ENCODE results near the gene LPAR5. TPM values are rescaled to one million over a fixed set of nuclear protein-coding genes. Genes with fewer than 3 reads are reported as not detected.

LPAR5 gene
- total RNA-seq, 1 experiment from 2014 or later, result 0.15 TPM

GRCh38 chr12:6570264-6570887, 65.4 kb downstream of the LPAR5 start:
- H3K9me3 ChIP-seq (ENCODE audit: low read depth, low read length, poor library complexity, severe bottlenecking), result no peaks in the 10 kb centered on the region
- no peaks in the 10 kb centered on the region for H3K27me3 ChIP-seq (replicated peaks; ENCODE audit: insufficient read depth, low read depth, low read length, poor library complexity)
- TSS peak; percentile 34 for BruUV-seq (replicated peaks)
- H3K36me3 ChIP-seq (ENCODE audit: insufficient read depth, low read length, poor library complexity, severe bottlenecking), result peaks cover 74% of the 10 kb centered on the region
- no peak for TF ChIP-seq EZH2 (IDR thresholded peaks at IDR 0.05; ENCODE audit: borderline replicate concordance, low read depth, low read length, poor library complexity, severe bottlenecking)
- TF ChIP-seq CTCF (conservative IDR thresholded peaks at IDR 0.05; ENCODE audit: low read depth, low read length), result peak; percentile 83
- intact Hi-C loops (cut with micrococcal nuclease; ENCODE audit: unreplicated experiment), result no loop called here
- peaks cover 10% of the 10 kb centered on the region for H3K4me1 ChIP-seq (ENCODE audit: insufficient read depth, low read length, poor library complexity, severe bottlenecking)
- peak; percentile 71 for DNase-seq (ENCODE audit: low spot score)
- POLR2A ChIA-PET (ENCODE audit: low non-redundant PET), result no interaction called here
- no peak overlapping the region for H3K27ac ChIP-seq (ENCODE audit: low read depth, low read length, poor library complexity, severe bottlenecking)
- H3K4me3 ChIP-seq (ENCODE audit: low read depth, low read length, poor library complexity, severe bottlenecking), result no peak overlapping the region
- CTCF ChIA-PET, result interaction anchor here (0.6 to 1.0 kb wide), 5 partner anchors 10 to 365 kb away, joined by 3 to 8 read pairs (median 3); no protein-coding TSS in a partner anchor

- ChIA-PET CTCF (interaction anchor here (0.6 to 0.9 kb wide), 4 partner anchors 10 to 365 kb away, joined by 3 to 8 read pairs (median 3); no protein-coding TSS in a partner anchor), POLR2A (ENCODE audit: low non-redundant PET) (no interaction called here)
- intact Hi-C loops (cut with micrococcal nuclease; ENCODE audit: unreplicated experiment), result no loop called here
- H3K9me3 ChIP-seq (ENCODE audit: low read depth, low read length, poor library complexity, severe bottlenecking), result no peaks in the 10 kb centered on the region
- peaks cover 74% of the 10 kb centered on the region for H3K36me3 ChIP-seq (ENCODE audit: insufficient read depth, low read length, poor library complexity, severe bottlenecking)
- no peak overlapping the region for H3K4me3 ChIP-seq (ENCODE audit: low read depth, low read length, poor library complexity, severe bottlenecking)
- peaks cover 10% of the 10 kb centered on the region for H3K4me1 ChIP-seq (ENCODE audit: insufficient read depth, low read length, poor library complexity, severe bottlenecking)
- H3K27me3 ChIP-seq (replicated peaks; ENCODE audit: insufficient read depth, low read depth, low read length, poor library complexity), result no peaks in the 10 kb centered on the region
- TF ChIP-seq CTCF (conservative IDR thresholded peaks at IDR 0.05; ENCODE audit: low read depth, low read length) (no peak), EZH2 (IDR thresholded peaks at IDR 0.05; ENCODE audit: borderline replicate concordance, low read depth, low read length, poor library complexity, severe bottlenecking) (no peak)
- no TSS peak for BruUV-seq (replicated peaks)
- H3K27ac ChIP-seq (ENCODE audit: low read depth, low read length, poor library complexity, severe bottlenecking), result no peak overlapping the region
- no peak for DNase-seq (ENCODE audit: low spot score)
Measured at GRCh38 chr12:6569786-6570185, 66.0 kb downstream of the LPAR5 start.

GRCh38 chr12:6569312-6569711, 66.4 kb downstream of the LPAR5 start:
- Histone ChIP-seq H3K27ac (ENCODE audit: low read depth, low read length, poor library complexity, severe bottlenecking) (no peak overlapping the region), H3K4me1 (ENCODE audit: insufficient read depth, low read length, poor library complexity, severe bottlenecking) (peaks cover 10% of the 10 kb centered on the region), H3K27me3 (replicated peaks; ENCODE audit: insufficient read depth, low read depth, low read length, poor library complexity) (no peaks in the 10 kb centered on the region), H3K9me3 (ENCODE audit: low read depth, low read length, poor library complexity, severe bottlenecking) (no peaks in the 10 kb centered on the region), H3K36me3 (ENCODE audit: insufficient read depth, low read length, poor library complexity, severe bottlenecking) (peaks cover 74% of the 10 kb centered on the region), H3K4me3 (ENCODE audit: low read depth, low read length, poor library complexity, severe bottlenecking) (peak overlapping the region; percentile 75)
- intact Hi-C loops (cut with micrococcal nuclease; ENCODE audit: unreplicated experiment), result no loop called here
- ChIA-PET POLR2A (ENCODE audit: low non-redundant PET) (no interaction called here), CTCF (no interaction called here)
- no TSS peak for BruUV-seq (replicated peaks)
- no peak for DNase-seq (ENCODE audit: low spot score)
- TF ChIP-seq EZH2 (IDR thresholded peaks at IDR 0.05; ENCODE audit: borderline replicate concordance, low read depth, low read length, poor library complexity, severe bottlenecking), result no peak
- TF ChIP-seq CTCF (conservative IDR thresholded peaks at IDR 0.05; ENCODE audit: low read depth, low read length), result no peak

Other genes starting within 250 kb of the LPAR5 start
- not detected in 2 replicates for gene CD27, start 191.0 kb downstream of the LPAR5 start, total RNA-seq (2021)
- 6.9 and 7.4 TPM in 2 replicates for gene TAPBPL, start 183.9 kb downstream of the LPAR5 start, total RNA-seq (2021)
- 10.0 and 10.9 TPM in 2 replicates for gene VAMP1, start 165.3 kb downstream of the LPAR5 start, total RNA-seq (2021)
- gene MRPL51, start 142.7 kb downstream of the LPAR5 start, total RNA-seq (2021), result 378 and 401 TPM in 2 replicates
- 125 and 128 TPM in 2 replicates for gene NCAPD2, start 141.9 kb downstream of the LPAR5 start, total RNA-seq (2021)
- gene GAPDH, start 101.4 kb downstream of the LPAR5 start, total RNA-seq (2021), result 5,579 and 5,657 TPM in 2 replicates
- 16.0 and 16.9 TPM in 2 replicates for gene IFFO1, start 79.9 kb downstream of the LPAR5 start, total RNA-seq (2021)
- gene NOP2, start 67.7 kb downstream of the LPAR5 start, total RNA-seq (2021), result 131 and 177 TPM in 2 replicates
- gene CHD4, start 28.6 kb downstream of the LPAR5 start, total RNA-seq (2021), result 281 and 296 TPM in 2 replicates
- gene ACRBP, start 11.5 kb upstream of the LPAR5 start, total RNA-seq (2021), result 3.0 and 3.6 TPM in 2 replicates
- 21.4 and 25.5 TPM in 2 replicates for gene ING4, start 27.2 kb upstream of the LPAR5 start, total RNA-seq (2021)
- gene ZNF384, start 53.4 kb upstream of the LPAR5 start, total RNA-seq (2021), result 88.8 and 92.5 TPM in 2 replicates
- 0.80 and 1.7 TPM in 2 replicates for gene PIANP, start 64.9 kb upstream of the LPAR5 start, total RNA-seq (2021)
- 67.2 and 67.7 TPM in 2 replicates for gene COPS7A, start 88.1 kb upstream of the LPAR5 start, total RNA-seq (2021)
- gene MLF2, start 117.2 kb upstream of the LPAR5 start, total RNA-seq (2021), result 242 and 254 TPM in 2 replicates
- gene PTMS, start 130.4 kb upstream of the LPAR5 start, total RNA-seq (2021), result 600 and 620 TPM in 2 replicates
- gene LAG3, start 136.6 kb upstream of the LPAR5 start, total RNA-seq (2021), result 4.1 and 5.5 TPM in 2 replicates
- gene CD4, start 153.6 kb upstream of the LPAR5 start, total RNA-seq (2021), result not detected in 2 replicates
- 18.3 and 23.2 TPM in 2 replicates for gene GPR162, start 185.9 kb upstream of the LPAR5 start, total RNA-seq (2021)
- gene P3H3, start 192.4 kb upstream of the LPAR5 start, total RNA-seq (2021), result 45.3 and 45.6 TPM in 2 replicates
- 20.7 and 21.8 TPM in 2 replicates for gene GNB3, start 205.0 kb upstream of the LPAR5 start, total RNA-seq (2021)
- gene CDCA3, start 215.3 kb upstream of the LPAR5 start, total RNA-seq (2021), result 98.0 and 107 TPM in 2 replicates
- gene USP5, start 216.2 kb upstream of the LPAR5 start, total RNA-seq (2021), result 209 and 224 TPM in 2 replicates
- 1,240 and 1,277 TPM in 2 replicates for gene TPI1, start 231.6 kb upstream of the LPAR5 start, total RNA-seq (2021)
- gene SPSB2, start 237.3 kb upstream of the LPAR5 start, total RNA-seq (2021), result 8.1 and 10.8 TPM in 2 replicates

All from A673 (cell line).